Astrocyte of the hippocampus (primary cell): ENCODE measurements around the gene OXA1L.
A peak's percentile ranks its signal among the peaks of the same experiment; 100 is the strongest.
"Not testable (repeated sequence)": the region's sequence is repeated elsewhere in the genome, so short reads cannot be mapped to it uniquely, and the experiment has no call there.

Source experiments
- DNase-seq: peaks from one replicate; pipeline ENCODE4 v3.0.0; 2011; ENCODE audit warnings: low read depth, low spot score

OXA1L gene

DNA sequence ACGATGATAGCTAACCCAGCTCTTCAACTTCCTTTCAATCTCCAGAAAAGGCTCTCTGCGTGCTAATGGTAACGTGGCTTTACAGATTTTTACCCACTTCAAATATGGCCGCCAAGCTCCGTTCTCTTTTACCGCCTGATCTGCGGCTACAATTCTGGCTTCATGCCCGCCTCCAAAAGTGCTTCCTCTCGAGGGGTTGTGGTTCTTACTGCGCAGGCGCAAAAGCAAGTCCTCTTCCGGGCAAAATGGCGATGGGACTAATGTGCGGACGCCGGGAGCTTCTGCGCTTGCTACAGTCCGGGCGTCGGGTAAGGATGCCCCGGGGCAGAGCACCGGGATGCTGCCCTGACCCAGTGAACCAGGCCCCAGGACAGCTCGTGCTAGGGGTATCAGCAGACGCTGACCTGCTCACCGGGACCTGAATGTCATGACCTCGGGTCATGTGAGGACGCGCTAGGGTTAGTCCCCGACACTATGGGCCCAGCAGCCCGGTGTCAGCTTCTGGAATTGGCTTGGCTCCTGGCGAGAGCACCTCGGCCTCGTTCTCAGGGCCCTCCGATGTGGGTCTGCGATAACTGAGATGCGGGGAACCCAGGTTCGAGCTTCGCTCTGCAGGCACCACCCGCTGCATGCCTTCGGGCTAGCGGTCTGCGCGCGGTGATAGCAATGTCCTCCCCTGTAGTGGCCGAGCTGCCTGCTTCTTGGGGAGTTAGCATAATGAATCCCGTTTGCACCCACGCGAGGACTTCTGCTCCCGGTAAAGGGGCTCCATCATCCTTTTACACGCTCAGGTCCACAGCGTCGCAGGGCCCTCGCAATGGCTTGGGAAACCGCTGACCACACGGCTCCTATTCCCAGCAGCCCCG is at the start of gene OXA1L:
OXA1L (plus strand) TSS at position 232 of the 866 bp plus-strand sequence; CDS start at position 246, 14 bp downstream.
- DNase-seq, result peak; percentile 99

DNA sequence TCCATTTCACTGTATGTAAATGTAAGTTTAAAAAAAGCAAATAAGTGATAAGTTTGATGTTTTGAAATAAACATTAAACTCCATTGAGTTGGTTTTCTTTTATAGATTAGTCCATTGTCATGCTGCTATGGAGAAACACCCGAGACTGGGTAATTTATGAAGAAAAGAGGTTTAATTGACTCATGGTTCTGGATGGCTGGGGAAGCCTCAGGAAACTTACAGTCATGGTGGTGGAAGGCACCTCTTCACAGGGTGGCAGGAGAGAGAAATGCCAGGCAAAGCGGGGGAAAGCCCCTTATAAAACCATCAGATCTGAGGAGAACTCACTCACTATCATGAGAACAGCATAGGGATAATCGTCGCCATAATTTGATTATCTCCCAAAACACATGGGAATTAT is 48.4 kb upstream of the OXA1L start:
- no peak for DNase-seq

DNA sequence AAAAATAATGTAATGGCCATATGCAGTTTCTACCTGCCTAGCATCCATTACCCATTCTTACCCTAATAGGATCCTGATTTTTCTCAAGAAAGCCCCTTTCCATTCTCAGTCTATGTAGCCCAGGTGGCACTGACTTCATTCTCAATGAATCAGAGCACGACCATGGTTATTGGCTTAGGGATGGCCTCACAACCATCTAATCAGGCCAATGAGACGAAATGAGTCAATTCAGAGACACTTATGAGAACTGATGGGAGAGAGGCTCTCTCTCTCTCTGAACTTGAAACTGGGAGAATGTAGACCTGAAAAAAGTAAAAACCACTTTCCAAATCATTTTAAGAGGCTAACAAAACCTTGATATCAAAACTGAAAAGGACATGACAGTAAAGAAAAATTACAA is 45.3 kb upstream of the OXA1L start:
- DNase-seq, result no peak

DNA sequence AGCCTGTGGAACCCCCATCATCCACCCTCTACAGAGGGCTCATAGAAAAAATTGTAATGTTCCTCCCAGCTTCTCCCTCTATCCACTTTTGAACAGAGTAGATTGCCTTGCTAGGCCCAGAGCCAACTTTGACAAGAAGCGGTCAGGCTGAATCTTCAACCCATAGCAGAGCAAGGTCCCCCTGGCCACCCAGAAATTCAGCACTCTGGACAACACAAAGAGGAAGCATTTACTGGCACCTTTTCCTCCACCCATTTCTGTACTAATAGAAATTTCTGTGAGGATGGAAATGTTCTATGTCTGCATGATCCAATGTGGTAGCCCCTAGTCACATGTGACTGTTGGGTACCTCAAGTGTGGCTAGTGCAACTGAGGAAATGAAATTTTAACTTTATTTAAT is 42.7 kb upstream of the OXA1L start:
- no peak for DNase-seq

DNA sequence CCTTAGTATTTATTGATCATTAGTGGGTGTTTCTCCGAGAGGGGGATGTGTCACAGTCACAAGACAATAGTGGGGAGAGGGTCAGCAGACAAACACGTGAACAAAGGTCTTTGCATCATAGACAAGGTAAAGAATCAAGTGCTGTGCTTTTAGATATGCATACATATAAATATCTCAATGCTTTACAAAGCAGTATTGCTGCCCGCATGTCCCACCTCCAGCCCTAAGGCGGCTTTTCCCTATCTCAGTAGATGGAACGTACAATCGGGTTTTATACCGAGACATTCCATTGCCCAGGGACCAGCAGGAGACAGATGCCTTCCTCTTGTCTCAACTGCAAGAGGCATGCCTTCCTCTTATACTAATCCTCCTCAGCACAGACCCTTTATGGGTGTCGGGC is 41.6 kb upstream of the OXA1L start:
- DNase-seq, result not testable (repeated sequence)

DNA sequence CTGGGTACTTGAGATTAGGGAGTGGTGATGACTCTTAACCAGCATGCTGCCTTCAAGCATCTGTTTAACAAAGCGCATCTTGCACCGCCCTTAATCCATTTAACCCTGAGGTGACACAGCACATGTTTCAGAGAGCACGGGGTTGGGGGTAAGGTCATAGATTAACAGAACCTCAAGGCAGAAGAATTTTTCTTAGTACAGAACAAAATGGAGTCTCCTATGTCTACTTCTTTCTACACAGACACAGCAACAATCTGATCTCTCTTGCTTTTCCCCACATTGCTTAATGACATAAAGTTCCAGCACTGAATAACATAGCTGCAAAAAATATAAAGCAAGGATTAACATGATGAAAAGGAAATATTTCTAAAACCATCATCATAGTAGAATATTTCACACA is 41.1 kb upstream of the OXA1L start:
- DNase-seq, result not testable (repeated sequence)

DNA sequence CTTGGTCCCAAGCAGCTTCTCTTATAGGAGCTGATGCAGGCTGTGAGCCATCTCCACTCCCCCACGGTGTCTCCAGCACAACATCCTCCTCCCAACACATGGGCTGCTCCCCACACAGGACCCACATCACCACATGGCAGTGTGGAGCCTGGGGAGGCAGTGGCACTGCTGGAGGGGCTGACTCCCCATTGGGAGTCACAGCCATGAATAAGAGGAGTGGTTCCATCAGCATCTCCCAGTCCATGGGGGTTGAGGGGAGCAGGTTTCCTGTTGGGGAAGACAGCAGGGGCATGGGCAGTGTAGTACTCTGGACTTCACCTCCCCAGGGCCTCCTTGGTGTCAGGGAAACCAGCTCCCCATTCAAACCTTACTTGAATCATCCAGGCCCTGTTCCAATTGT is 40.5 kb upstream of the OXA1L start:
- DNase-seq, result no peak

DNA sequence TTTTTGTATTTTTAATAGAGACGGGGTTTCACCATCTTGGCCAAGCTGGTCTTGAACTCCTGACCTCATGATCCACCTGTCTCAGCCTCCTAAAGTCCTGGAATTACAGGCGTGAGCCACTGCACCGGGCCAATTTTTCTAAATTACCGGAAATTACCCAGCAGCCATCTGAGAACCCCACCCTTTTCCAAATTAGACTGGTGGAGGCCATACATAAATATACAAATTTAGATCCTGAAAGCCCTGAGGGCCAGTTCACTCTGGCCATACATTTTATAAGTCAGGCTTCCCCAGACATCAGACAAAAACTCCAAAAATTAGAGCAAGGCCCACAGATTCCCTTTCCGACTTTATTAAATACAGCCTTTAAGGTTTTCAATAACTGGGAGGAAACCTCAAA is 34.4 kb upstream of the OXA1L start:
- DNase-seq, result not testable (repeated sequence)

DNA sequence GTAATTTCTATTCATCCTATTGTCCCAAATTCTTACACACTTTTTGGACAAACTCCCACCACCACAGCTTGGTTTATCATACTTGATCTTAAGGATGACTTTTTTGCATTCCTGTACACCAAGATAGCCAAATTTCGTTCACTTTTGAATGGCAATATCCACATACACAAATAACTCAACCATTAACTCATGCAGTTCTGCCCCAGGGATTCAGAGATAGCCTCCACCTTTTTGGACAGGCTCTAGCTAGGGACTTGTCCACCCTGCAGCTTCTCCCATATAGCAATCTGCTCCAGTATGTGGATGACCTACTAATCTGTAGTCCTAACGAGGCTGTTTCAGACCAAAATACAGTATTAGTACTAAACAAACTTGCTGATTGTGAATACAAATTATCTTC is 32.7 kb upstream of the OXA1L start:
- DNase-seq, result no peak

DNA sequence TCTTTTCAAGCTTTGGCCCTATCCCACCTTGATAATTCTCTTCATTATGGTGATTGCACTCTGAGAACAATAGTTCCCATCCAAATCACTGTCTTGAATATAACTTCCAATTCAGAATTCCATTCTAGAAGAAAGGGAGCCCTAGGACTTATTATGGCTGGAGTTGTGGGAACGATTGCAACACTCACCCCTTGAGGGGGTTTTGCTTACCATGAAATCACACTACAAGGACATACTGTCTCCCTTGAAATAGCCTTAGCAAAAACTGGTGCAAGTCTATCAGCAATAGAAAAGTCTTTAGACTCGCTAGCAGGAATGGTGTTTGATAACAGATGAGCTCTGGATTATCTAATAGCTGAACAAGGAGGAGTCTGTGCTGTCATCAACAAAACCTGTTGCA is 31.4 kb upstream of the OXA1L start:
- no peak for DNase-seq

DNA sequence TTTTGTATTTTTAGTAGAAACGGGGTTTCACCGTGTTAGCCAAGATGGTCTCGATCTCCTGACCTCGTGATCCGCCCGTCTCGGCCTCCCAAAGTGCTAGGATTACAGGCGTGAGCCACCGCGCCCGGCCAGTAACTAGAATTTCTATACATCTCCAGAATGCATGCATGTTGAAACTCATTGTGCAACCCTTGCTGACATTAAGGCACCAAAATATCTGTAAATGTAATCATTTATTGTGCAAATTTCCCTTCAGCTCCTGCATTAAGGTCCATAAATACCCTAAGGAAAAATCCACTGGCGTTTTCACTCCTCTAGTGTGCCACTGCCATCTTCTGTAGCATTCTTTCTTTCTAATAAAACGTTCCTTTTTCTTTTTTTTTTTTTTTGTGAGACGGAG is 30.1 kb upstream of the OXA1L start:
- not testable (repeated sequence) for DNase-seq

DNA sequence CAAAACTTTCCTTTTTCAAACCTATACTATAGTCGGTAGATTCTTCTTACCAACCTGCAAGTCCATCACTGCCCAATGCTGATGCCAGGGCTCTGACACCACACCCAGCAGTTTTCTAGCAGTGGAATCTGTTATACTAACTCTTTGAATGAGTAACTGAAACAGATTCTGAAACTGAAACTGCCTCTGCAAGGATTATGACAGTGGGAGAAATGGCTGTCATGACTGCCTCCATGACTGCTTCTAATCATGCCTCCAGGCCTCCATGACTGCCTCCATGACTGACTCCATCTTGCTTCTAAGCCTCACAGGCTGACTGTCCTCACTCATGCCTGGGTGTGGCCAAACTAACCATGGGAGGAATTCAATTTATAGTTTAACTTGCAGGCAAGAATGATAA is 29.4 kb upstream of the OXA1L start:
- DNase-seq, result no peak

DNA sequence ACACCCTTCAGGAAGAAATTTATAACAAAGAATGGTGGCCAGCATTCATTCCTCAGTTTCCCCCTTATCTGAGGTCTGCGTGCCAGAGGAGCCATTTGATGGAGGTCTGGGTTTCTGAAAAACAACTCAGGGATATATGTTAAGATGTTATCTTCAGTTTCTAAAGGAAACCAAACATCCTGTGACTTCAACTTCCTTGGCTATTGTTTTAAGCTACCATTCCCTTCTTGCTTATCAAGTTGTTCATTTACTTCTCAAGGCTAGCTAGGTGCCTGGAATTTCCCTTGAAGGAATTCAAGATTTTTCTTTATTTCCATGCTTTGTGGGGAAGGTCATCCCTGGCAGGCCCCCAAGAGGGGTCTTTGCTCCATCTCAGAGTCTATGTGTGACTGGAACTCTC is 27.1 kb upstream of the OXA1L start:
- no peak for DNase-seq

DNA sequence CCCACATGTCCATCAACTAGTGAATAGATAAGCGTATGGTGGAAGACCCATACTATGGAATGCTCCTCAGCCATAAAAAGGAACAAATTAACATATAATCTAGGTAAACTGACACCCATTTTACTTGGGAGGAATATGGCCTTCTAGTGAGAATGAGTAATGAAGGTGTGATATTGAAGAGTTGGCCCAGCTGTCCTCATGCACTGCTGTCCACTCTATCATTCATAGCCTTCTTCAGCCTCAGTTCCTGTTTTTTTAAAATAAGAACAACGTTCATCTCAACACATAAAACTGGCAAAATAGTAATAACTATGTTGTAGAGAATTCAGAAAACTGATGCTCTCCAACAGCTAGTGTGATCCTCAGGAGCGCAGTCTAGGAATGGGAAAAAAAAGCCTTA is 26.5 kb upstream of the OXA1L start:
- no peak for DNase-seq

DNA sequence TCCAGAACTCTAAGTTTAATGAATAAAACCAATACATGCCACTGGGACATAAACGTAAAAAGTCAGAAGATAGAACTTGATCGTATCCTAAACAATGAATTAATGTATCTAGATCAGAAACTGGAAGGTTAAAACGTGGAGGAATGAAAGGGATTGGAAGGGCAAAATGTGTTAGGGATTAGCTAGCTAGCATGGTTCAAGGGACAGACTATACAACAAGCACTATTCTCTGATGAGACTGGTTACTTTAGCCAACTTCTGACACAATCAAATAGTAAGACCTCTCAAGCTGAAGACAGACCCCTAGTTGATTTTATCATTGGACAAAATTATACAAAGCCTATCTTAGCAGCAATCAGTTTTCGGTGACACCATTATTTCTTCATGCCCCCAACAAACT is 18.7 kb upstream of the OXA1L start:
- DNase-seq, result no peak

DNA sequence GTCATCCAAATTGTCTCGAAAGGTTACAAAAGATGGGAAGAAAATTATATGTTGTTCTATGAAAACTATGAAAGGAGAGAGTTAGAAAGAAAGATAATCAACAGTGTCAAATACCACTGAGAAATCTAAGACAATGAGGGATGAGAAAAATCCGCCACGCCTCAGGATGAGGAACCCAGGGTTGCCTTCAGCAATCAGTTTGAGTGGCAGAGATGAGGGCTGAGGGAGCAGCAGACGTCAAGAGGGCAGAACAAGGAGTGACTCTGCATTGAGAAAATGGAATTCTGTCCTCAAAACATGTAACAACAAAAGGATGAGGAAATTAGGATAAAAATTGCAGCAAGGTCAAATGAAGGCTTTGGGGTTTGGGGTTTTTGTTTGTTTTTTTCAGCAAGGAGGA is 18.3 kb upstream of the OXA1L start:
- no peak for DNase-seq

DNA sequence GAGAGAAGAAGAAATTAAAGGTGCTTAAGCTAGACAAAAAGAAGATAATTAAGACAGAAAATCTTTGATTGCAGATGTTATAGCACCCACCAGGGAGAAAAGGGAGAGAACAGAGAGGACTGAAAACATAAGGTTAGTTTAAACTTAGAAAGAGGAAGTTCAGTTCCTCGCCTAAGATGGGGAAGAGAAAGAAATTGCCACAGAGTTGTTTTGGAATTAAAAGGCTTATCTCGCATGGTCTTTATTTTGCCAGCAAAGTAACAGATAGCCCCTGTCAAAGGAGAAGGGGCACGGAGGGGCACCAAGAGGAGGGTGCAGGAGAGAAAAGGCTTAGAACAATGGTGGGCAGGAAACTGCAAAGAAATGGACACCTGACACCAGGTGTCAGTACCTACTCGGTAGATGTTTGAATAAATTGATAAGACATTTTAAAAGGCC is 17.8 kb upstream of the OXA1L start:
- DNase-seq, result no peak

DNA sequence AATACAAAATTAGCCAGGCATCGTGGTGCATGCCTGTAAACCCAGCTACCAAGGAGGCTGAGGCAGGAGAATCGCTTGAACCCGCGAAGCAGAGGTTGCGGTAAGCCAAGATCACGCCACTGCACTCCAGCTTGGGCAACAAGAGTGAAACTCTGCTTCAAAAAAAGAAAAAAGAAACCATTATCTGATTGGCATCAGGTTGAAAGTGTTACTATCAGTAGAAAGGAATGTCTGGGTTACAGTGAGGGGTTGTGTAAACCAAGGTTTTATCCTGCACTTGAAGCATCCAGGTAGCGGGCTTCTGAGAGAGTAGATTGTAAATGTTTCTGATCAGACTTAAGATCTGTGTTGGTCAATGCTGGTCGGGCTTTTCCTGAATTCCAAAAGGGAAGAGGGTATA is 14.1 kb upstream of the OXA1L start:
- DNase-seq, result peak; percentile 33

DNA sequence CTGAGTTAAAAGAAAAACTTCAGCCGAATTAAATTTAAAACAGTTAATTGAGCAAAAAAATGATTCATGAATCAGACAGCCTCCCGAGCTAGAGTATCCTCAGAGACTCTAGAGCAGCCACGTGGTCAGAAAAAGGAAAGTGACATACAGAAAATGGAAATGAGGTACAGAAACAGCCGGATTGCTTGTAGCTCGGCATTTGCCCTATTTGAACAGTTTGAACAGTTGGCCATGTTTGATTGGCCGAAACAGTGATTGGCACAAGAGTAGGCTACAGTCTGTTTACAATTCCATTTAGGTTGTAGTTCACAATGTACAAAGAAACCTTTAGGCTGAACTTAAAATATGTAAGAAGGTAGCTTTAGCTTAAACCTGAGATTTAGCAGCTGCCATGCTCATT is 12.9 kb upstream of the OXA1L start:
- no peak for DNase-seq

DNA sequence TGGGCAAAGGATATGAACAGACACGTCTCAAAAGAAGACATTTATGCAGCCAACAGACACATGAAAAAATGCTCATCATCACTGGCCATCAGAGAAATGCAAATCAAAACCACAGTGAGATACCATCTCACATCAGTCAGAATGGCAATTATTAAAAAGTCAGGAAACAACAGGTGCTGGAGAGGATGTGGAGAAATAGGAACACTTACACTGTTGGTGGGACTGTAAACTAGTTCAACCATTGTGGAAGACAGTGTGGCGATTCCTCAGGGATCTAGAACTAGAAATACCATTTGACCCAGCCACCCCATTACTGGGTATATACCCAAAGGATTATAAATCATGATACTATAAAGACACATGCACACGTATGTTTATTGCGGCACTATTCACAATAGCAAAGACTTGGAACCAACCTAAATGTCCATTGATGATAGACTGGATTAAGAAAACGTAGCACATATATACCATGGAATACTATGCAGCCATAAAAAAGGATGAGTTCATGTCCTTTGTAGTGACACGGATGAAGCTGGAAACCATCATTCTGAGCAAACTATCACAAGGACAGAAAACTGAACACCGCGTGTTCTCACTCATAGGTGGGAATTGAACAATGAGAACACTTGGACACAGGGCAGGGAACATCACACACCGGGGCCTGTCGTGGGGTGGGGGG is 8.4 kb upstream of the OXA1L start:
- DNase-seq, result not testable (repeated sequence)

DNA sequence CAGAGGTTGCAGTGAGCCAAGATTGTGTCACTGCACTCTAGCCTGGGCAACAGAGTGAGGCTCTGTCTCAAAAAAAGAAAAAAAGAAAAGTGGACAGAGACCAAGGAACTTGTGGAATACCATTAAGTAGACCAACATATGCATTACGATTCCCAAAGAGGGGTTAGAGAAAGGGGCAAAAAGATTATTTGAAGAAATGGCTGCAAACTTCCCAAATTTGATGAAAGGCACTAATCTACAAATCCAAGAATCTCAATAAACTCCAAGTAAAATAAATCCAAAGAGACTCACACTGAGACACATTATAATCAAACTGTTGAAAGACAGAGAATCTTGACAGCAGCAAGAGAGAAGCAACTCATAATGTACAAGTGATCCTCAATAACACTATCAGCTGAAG is 4.8 kb upstream of the OXA1L start:
- no peak for DNase-seq

DNA sequence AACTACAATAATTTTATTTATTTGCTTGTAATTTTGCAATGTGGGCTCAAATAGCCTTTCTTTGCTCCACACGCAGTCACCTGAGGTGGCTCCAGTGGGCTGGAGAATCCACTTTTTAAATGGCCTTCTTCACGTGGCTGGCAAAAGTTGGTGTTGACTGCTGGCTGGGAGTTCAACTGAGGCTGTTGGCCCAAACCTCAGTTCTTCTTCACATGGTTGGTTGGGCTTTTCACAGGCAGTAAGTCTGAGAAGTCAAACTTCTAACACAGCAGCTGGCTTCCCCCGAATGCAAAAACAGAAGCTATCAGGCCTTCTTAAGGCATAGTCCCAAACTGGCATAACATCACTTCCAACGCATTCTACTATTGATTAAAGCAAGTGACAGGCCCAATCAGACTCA is 2.1 kb upstream of the OXA1L start:
- DNase-seq, result no peak

DNA sequence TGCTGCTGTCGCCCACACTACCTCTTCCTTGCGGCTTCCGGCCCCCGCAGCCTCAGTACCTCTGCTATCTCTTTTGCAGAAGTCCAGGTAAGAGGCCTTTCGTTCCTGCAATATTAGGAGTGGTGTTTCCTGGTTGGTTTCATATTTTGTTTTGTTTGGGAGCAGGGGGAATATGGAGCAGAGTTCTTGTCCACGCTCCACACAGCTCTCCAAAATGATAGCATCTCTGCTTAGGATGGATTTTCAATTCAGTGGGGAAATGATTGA is 768 bp downstream of the OXA1L start:
- DNase-seq, result no peak
